Gastroesophageal sphincter (tissue), 4 donors: ENCODE results near the gene SMARCC1. TPM values are rescaled to one million over a fixed set of nuclear protein-coding genes. Genes with fewer than 3 reads are reported as not detected.
"Not testable (repeated sequence)": the region's sequence is repeated elsewhere in the genome, so short reads cannot be mapped to it uniquely, and the experiment has no call there.

ENCODE experiments used
- ATAC-seq: fragments of 150-250 bp; one replicate; pipeline ENCODE4 v1.9.1; 2016; ENCODE audit warnings: mild to moderate bottlenecking, moderate library complexity
- H3K27ac ChIP-seq, 4 donors: fragments of 200-600 bp; sonication (generic) in 3 of 4; 1 replicate in 3 of 4; 2 replicates in 1 of 4; pipeline ENCODE4 v1.5.1; 2016 to 2019
- H3K27me3 ChIP-seq: fragments of 200-600 bp; sonication (generic); one replicate; pipeline ENCODE4 v1.5.1; 2019
- H3K36me3 ChIP-seq, 2 donors: fragments of 200-600 bp; sonication (generic); one replicate each; pipeline ENCODE4 v1.5.1; 2019; ENCODE audit warnings: control low read depth in 1 of 2
- H3K4me1 ChIP-seq, 3 donors: fragments of 200-600 bp; sonication (generic); 1 replicate in 2 of 3; 2 replicates in 1 of 3; pipeline ENCODE4 v1.5.1; 2016 to 2019; ENCODE audit warnings: control low read depth in 2 of 3
- H3K4me3 ChIP-seq, 2 donors: fragments of 200-600 bp; sonication (generic); one replicate each; pipeline ENCODE4 v1.5.1; 2019; ENCODE audit warnings: mild to moderate bottlenecking in 1 of 2, moderate library complexity in 1 of 2
- H3K9me3 ChIP-seq, 3 donors: fragments of 200-600 bp; sonication (generic); one replicate each; pipeline ENCODE4 v1.5.1; 2017 to 2019; ENCODE audit warnings: control low read depth in 2 of 3
- EP300 ChIP-seq: sonication (generic); formaldehyde crosslinking; IDR thresholded peaks from one replicate; pipeline ENCODE4 v1.6.1; 2017; ENCODE audit warnings: antibody characterized with exemption, mild to moderate bottlenecking
- POLR2A ChIP-seq, 2 donors: fragments of 450-650 bp; IDR thresholded peaks; one replicate each; pipeline ENCODE4 v1.6.1; 2017; ENCODE audit warnings: antibody characterized with exemption in 2 of 2, mild to moderate bottlenecking in 2 of 2, moderate library complexity in 1 of 2
- POLR2AphosphoS5 ChIP-seq: sonication (generic); formaldehyde crosslinking; IDR thresholded peaks from one replicate; pipeline ENCODE4 v1.6.1; 2017; ENCODE audit warnings: antibody characterized with exemption
- WGBS, 2 donors: methylation state at CpG; one replicate each; pipeline ENCODE4 v1.1.5; 2018; ENCODE audit warnings: low coverage in 1 of 2; 5-methylcytosine and 5-hydroxymethylcytosine counted together
- total RNA-seq, 4 donors: library from RNA; depleted of rRNA; stranded (reverse); fragments of >200 nt; gene quantifications; one replicate each; pipeline ENCODE4 v1.1.0, GENCODE V29; 2016
- TF ChIP-seq, protein P1 (sequence below), 4 experiments: fragments of 200-600 bp in 2 of 4; fragments of 450-650 bp in 2 of 4; sonication (generic) in 1 of 4; IDR thresholded peaks; one replicate each; pipeline ENCODE4 v1.5.1; 2017 to 2019; ENCODE audit warnings: antibody characterized with exemption in 4 of 4, mild to moderate bottlenecking in 2 of 4, moderate library complexity in 2 of 4

The SMARCC1 gene
- total RNA-seq, 4 donors from 2014 or later: 38.5 to 68.2 (median 49.1) TPM

DNA sequence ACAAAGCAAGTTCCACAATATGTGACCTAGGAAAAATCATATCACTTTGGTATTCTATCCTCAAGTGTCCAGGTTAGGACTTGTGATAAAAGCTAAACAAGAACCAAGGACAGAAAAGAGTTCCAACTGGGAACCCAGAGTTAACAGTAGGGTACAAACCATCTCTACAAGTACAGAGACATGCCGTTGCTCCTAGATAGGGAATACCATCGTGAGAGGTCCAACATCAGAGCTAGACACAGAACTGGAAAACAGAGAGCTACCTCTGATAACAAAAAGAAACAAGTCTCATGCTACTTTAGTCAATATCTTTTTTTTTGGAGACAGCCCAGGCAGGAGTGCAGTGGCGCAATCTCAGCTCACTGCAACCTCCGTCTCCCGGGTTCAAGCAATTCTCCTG is 37.8 kb downstream of the SMARCC1 start:
- no peak overlapping the region for H3K4me3 ChIP-seq
- H3K36me3 ChIP-seq: peaks cover 0 to 32% of the 10 kb centered on the region in 2 donors
- 90 to 98% methylated on average over 4 to 5 of the region's 5 CpGs for WGBS, 2 donors
- H3K27ac ChIP-seq: no peak overlapping the region
- H3K9me3 ChIP-seq: no peaks in the 10 kb centered on the region
- peaks cover 0 to 13% (median 0%) of the 10 kb centered on the region in 3 donors for H3K4me1 ChIP-seq
- H3K27me3 ChIP-seq: no peaks in the 10 kb centered on the region
- no peak for ATAC-seq
- TF ChIP-seq POLR2AphosphoS5: no peak

DNA sequence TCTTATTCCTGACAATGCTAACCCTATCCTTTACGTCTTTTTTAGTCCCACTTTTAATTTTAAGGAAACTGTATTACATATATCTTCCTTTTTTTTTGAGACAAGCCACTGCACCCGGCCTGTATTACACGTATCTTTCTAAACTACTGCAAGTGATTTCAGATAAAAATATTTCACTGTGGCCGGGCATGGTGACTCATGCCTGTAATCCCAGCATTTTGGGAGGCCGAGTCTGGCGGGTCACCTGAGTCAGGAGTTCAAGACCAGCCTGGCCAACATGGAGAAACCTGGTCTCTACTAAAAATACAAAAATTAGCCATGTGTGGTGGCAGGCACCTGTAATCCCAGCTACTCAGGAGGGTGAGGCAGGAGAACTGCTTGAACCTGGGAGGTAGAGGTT is 38.3 kb downstream of the SMARCC1 start:
- not testable (repeated sequence) for H3K4me3 ChIP-seq, ATAC-seq, H3K27ac ChIP-seq, H3K9me3 ChIP-seq, H3K27me3 ChIP-seq
- Histone ChIP-seq H3K4me1 (peaks cover 0 to 13% (median 0%) of the 10 kb centered on the region in 3 donors), H3K36me3 (peaks cover 0 to 32% of the 10 kb centered on the region in 2 donors)
- WGBS, 2 donors: 52 to 88% methylated on average over 4 to 6 of the region's 6 CpGs

DNA sequence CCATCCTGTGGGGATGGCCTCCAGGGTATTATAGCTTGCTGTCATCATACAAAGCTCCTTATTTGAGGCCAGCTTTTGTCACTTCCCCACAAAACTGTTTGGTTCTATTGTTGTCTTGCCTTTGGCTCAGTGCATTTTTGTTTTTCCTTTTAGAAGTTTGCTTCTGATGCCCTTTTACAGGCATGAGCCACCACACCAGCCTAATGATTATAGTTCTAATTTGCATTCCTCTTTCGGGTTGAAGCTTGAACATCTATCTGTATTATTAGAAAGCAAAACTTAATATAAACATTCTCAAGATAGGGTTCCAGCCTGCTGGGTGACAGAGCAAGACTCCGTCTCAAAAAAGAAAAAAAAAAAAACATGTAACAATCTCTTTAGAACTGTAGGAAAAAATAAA is 39.8 kb downstream of the SMARCC1 start:
- Histone ChIP-seq H3K4me3 (no peak overlapping the region), H3K9me3 (no peaks in the 10 kb centered on the region), H3K4me1 (peaks cover 0 to 13% (median 0%) of the 10 kb centered on the region in 3 donors), H3K27me3 (no peaks in the 10 kb centered on the region), H3K27ac (no peak overlapping the region), H3K36me3 (peaks cover 0 to 41% of the 10 kb centered on the region in 2 donors)
- WGBS, 2 donors: 33 to 50% methylated on average over 1 of the region's 2 CpGs
- TF ChIP-seq POLR2A (IDR thresholded peaks at IDR 0.05): no peak
- no peak for TF ChIP-seq EP300
- no peak for TF ChIP-seq POLR2AphosphoS5
- TF ChIP-seq, protein P1, sequence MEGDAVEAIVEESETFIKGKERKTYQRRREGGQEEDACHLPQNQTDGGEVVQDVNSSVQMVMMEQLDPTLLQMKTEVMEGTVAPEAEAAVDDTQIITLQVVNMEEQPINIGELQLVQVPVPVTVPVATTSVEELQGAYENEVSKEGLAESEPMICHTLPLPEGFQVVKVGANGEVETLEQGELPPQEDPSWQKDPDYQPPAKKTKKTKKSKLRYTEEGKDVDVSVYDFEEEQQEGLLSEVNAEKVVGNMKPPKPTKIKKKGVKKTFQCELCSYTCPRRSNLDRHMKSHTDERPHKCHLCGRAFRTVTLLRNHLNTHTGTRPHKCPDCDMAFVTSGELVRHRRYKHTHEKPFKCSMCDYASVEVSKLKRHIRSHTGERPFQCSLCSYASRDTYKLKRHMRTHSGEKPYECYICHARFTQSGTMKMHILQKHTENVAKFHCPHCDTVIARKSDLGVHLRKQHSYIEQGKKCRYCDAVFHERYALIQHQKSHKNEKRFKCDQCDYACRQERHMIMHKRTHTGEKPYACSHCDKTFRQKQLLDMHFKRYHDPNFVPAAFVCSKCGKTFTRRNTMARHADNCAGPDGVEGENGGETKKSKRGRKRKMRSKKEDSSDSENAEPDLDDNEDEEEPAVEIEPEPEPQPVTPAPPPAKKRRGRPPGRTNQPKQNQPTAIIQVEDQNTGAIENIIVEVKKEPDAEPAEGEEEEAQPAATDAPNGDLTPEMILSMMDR (IDR thresholded peaks at IDR 0.05): no peak
- ATAC-seq: no peak

DNA sequence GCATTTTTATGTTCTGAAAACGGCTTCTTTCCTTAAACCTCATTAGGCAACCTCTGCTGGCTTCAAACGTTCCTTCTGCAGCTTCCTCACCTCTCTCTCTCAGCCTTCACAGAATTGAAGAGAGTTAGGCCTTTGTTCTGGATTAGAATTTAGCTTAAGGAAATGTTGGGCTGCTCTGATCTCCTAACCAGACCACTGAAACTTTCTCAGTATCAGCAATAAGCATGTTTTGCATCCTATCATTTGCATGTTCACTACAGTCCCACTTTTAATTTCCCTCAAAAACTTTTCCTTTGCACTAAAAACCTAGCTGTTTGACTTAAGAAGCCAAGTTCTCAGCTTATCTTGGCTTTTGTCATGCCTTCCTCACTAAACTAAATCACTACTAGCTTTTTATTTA is 49.5 kb downstream of the SMARCC1 start:
- no peak overlapping the region for H3K27ac ChIP-seq
- WGBS, 2 donors: 69 to 75% methylated on average over 2 of the region's 2 CpGs
- H3K36me3 ChIP-seq: peaks cover 0 to 92% of the 10 kb centered on the region in 2 donors
- ATAC-seq: no peak
- no peaks in the 10 kb centered on the region for H3K27me3 ChIP-seq
- H3K4me1 ChIP-seq: no peaks in the 10 kb centered on the region
- TF ChIP-seq POLR2AphosphoS5 (no peak), EP300 (no peak), POLR2A (IDR thresholded peaks at IDR 0.05) (no peak)
- TF ChIP-seq, protein P1 (IDR thresholded peaks at IDR 0.05): no peak
- H3K4me3 ChIP-seq: no peak overlapping the region
- H3K9me3 ChIP-seq: no peaks in the 10 kb centered on the region

DNA sequence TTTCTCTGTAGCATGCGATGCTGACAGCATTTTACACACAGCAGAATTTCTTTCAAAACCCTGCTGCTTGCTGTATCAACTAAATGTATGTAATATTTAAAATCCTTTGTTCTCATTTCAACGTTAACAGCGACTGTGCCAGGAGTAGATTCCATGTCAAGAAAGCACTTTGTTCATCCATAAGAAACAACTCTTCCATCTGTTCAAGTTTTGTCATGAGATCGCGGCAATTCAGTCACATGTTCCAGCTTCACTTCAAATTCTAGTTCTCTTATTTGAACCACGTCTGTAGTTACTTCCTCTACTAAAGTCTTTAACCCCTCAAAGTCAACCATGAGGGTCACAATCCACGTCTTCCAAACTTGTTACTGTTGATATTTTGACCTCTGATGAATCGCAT is 50.6 kb downstream of the SMARCC1 start:
- TF ChIP-seq, protein P1 (IDR thresholded peaks at IDR 0.05): no peak
- TF ChIP-seq POLR2AphosphoS5 (no peak), EP300 (no peak), POLR2A (IDR thresholded peaks at IDR 0.05) (no peak)
- peaks cover 0 to 93% of the 10 kb centered on the region in 2 donors for H3K36me3 ChIP-seq

DNA sequence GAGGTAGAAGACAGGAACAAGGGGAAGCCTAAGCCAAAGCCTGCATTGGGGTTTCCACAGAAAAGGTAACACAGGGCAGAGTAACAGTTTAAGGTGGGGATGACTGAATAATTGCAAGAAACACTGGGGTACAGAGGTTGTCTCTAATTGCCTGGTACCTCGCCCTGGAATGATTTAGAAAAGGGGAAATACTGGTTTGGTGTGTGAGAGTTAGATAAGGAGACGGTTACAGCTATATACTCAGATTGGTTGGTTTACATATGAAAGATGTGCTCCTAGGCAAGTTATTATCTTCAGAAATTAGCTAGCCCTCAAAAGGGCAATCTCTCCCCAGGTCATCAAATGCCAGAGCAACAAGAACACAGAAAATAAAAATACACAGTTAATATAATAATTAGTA is 58.8 kb downstream of the SMARCC1 start:
- no peak for TF ChIP-seq POLR2A (IDR thresholded peaks at IDR 0.05)
- no peak for TF ChIP-seq POLR2AphosphoS5
- TF ChIP-seq, protein P1 (IDR thresholded peaks at IDR 0.05): no peak
- TF ChIP-seq EP300: no peak
- peaks cover 0 to 64% of the 10 kb centered on the region in 2 donors for H3K36me3 ChIP-seq

More for the DNA sequence above, 50.6 kb downstream of the SMARCC1 start:
- 70 to 82% methylated on average over 7 to 8 of the region's 8 CpGs for WGBS, 2 donors
- no peak for ATAC-seq
- Histone ChIP-seq H3K27me3 (no peaks in the 10 kb centered on the region), H3K27ac (no peak overlapping the region), H3K4me3 (no peak overlapping the region), H3K9me3 (no peaks in the 10 kb centered on the region), H3K4me1 (no peaks in the 10 kb centered on the region)

DNA sequence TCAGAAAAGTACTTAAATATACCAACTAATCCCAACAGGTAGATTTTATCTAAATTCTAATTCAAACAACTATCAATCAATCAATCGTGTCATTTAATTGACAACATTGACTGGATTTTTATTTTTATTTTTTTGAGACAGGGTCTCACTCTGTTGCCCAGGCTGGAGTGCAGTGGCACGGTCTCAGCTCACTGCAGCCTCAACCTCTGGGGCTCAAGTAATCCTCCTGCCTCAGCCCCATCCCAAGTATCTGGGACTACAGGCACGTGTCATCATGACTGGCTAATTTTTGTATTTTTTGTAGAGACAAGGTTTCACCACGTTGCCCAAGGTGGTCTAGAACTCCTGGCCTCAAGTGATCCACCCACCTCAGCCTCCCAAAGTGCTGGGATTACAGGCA is 64.2 kb downstream of the SMARCC1 start:
- not testable (repeated sequence) for H3K4me1 ChIP-seq, H3K4me3 ChIP-seq, H3K27ac ChIP-seq, H3K27me3 ChIP-seq, ATAC-seq, H3K9me3 ChIP-seq
- H3K36me3 ChIP-seq: peaks cover 1 to 60% of the 10 kb centered on the region in 2 donors
- 92 to 94% methylated on average over 3 to 4 of the region's 4 CpGs for WGBS, 2 donors

More for the DNA sequence above, 58.8 kb downstream of the SMARCC1 start:
- ATAC-seq: no peak
- Histone ChIP-seq H3K27me3 (no peaks in the 10 kb centered on the region), H3K4me3 (no peak overlapping the region), H3K4me1 (no peaks in the 10 kb centered on the region), H3K27ac (no peak overlapping the region), H3K9me3 (no peaks in the 10 kb centered on the region)
- 88 to 95% methylated on average over 2 of the region's 2 CpGs for WGBS, 2 donors
